ENCODE measurements around the gene TDRD5.

Gene TDRD5

GRCh38 chr1:179591592-179592580 lies at the start of gene TDRD5:
Gene TDRD5 (plus strand): TSS chr1:179591832. CDS start chr1:179592616, 784 bp downstream.
- no peak for DNase-seq

GRCh38 chr1:179545321-179545720 lies 46.3 kb upstream of the TDRD5 start:
- no peak for DNase-seq

GRCh38 chr1:179547021-179547535 lies 44.6 kb upstream of the TDRD5 start:
- no peak for DNase-seq

- DNase-seq: no peak
These were observed 42.8 kb upstream of the TDRD5 start for GRCh38 chr1:179548666-179549367.

GRCh38 chr1:179549368-179549700 lies 42.3 kb upstream of the TDRD5 start:
- DNase-seq: no peak

- DNase-seq: no peak
These were observed 40.6 kb upstream of the TDRD5 start for GRCh38 chr1:179550746-179551682.

- DNase-seq: no peak
These were observed 37.2 kb upstream of the TDRD5 start for GRCh38 chr1:179554427-179554826.

GRCh38 chr1:179558078-179558477 lies 33.6 kb upstream of the TDRD5 start:
- no peak for DNase-seq

GRCh38 chr1:179575497-179576314 lies 15.9 kb upstream of the TDRD5 start, which contains the start of gene NPHS2:
Gene NPHS2 (minus strand): TSS chr1:179575948. CDS start chr1:179575864, 84 bp downstream.
- no peak for DNase-seq

GRCh38 chr1:179576509-179576908 lies 15.1 kb upstream of the TDRD5 start:
- DNase-seq: no peak

- DNase-seq: no peak
These were observed 7.8 kb upstream of the TDRD5 start for GRCh38 chr1:179583771-179584320.

GRCh38 chr1:179586107-179586823 lies 5.4 kb upstream of the TDRD5 start:
- peak; percentile 61 for DNase-seq

GRCh38 chr1:179587336-179587735 lies 4.3 kb upstream of the TDRD5 start:
- DNase-seq: no peak

GRCh38 chr1:179588425-179589024 lies 3.1 kb upstream of the TDRD5 start:
- no peak for DNase-seq

- no peak for DNase-seq
These were observed 2.1 kb upstream of the TDRD5 start for GRCh38 chr1:179589509-179589908.

- no peak for DNase-seq
These were observed 961 bp upstream of the TDRD5 start for GRCh38 chr1:179590671-179591070.

- DNase-seq: no peak
These were observed 410 bp upstream of the TDRD5 start for GRCh38 chr1:179591253-179591591.

- DNase-seq: no peak
These were observed 7.0 kb downstream of the TDRD5 start for GRCh38 chr1:179598631-179599030.

GRCh38 chr1:179599623-179600249 lies 8.1 kb downstream of the TDRD5 start:
- DNase-seq: peak; percentile 7

- DNase-seq: no peak
These were observed 9.5 kb downstream of the TDRD5 start for GRCh38 chr1:179601093-179601492.
